Natural killer cell treated with Interleukin-12 subunit alpha and Interleukin-12 subunit beta and Interleukin-15 and Interleukin-18, amount 100 ng/mL, for 72 hours (primary cell): Measurements from ENCODE around the gene C6orf120. TPM values are rescaled to one million over a fixed set of nuclear protein-coding genes. Genes with fewer than 3 reads are reported as not detected.

Source experiments
- ATAC-seq, 2 donors: fragments of 150-1000 bp; cut with Tn5 transposase in 1 of 2; sonication (Bioruptor Pico), chemical (Tn5 transposase) in 1 of 2; 2 replicates each; pipeline ENCODE4 v1.10.0; 2021
- DNase-seq: peaks from one replicate; pipeline ENCODE4 v3.0.0; 2022; ENCODE audit warnings: low spot score
- H3K27ac Mint-ChIP-seq, 2 donors: 1 replicate in 1 of 2; 2 replicates in 1 of 2; pipeline ENCODE4 v1.8.0; 2022; ENCODE audit warnings: mixed read lengths in 2 of 2, mild to moderate bottlenecking in 1 of 2, moderate library complexity in 1 of 2
- H3K27me3 Mint-ChIP-seq, 2 donors: 1 replicate in 1 of 2; 2 replicates in 1 of 2; pipeline ENCODE4 v1.8.0; 2022; ENCODE audit warnings: mixed read lengths in 2 of 2
- H3K36me3 Mint-ChIP-seq: one replicate; pipeline ENCODE4 v1.8.0; 2022; ENCODE audit warnings: mixed read lengths
- H3K4me1 Mint-ChIP-seq, 2 donors: 1 replicate in 1 of 2; 2 replicates in 1 of 2; pipeline ENCODE4 v1.8.0; 2022; ENCODE audit warnings: low read depth in 2 of 2, mixed read lengths in 2 of 2, mild to moderate bottlenecking in 1 of 2
- H3K4me3 Mint-ChIP-seq: one replicate; pipeline ENCODE4 v1.8.0; 2022; ENCODE audit warnings: mixed read lengths
- H3K9me3 Mint-ChIP-seq: 2 replicates; pipeline ENCODE4 v1.8.0; 2022; ENCODE audit warnings: mixed read lengths
- total RNA-seq, 2 donors: library from RNA; stranded (reverse); gene quantifications; one replicate each; pipeline ENCODE4 v1.2.3, GENCODE V29; 2022

Gene C6orf120
- total RNA-seq, 2 donors from 2014 or later: 18.8 to 20.0 TPM

GRCh38 chr6:169666441-169666840, 35.5 kb upstream of the C6orf120 start:
- Mint-ChIP-seq H3K36me3 (peaks cover 8% of the 10 kb centered on the region), H3K27ac (no peak overlapping the region), H3K4me1 (peaks cover 3 to 9% of the 10 kb centered on the region in 2 donors), H3K27me3 (no peaks in the 10 kb centered on the region), H3K9me3 (no peaks in the 10 kb centered on the region), H3K4me3 (no peak overlapping the region)
- ATAC-seq (no peak), DNase-seq (no peak)

GRCh38 chr6:169667716-169668115, 34.2 kb upstream of the C6orf120 start:
- Mint-ChIP-seq H3K4me3 (no peak overlapping the region), H3K27me3 (no peaks in the 10 kb centered on the region), H3K27ac (no peak overlapping the region), H3K9me3 (no peaks in the 10 kb centered on the region), H3K4me1 (peaks cover 3 to 9% of the 10 kb centered on the region in 2 donors), H3K36me3 (peaks cover 8% of the 10 kb centered on the region)
- ATAC-seq (no peak), DNase-seq (no peak)

GRCh38 chr6:169668203-169668847, 33.6 kb upstream of the C6orf120 start:
- Mint-ChIP-seq H3K4me1 (peaks cover 3 to 9% of the 10 kb centered on the region in 2 donors), H3K27ac (no peak overlapping the region), H3K27me3 (no peaks in the 10 kb centered on the region), H3K4me3 (no peak overlapping the region), H3K9me3 (no peaks in the 10 kb centered on the region), H3K36me3 (peaks cover 3% of the 10 kb centered on the region)
- ATAC-seq (no peak), DNase-seq (no peak)

- Mint-ChIP-seq H3K36me3 (no peaks in the 10 kb centered on the region), H3K4me3 (no peak overlapping the region), H3K27me3 (no peaks in the 10 kb centered on the region), H3K27ac (peak overlapping the region in 1 of 2 donors; percentile 54), H3K9me3 (no peaks in the 10 kb centered on the region), H3K4me1 (peaks cover 3 to 9% of the 10 kb centered on the region in 2 donors)
- ATAC-seq (no peak), DNase-seq (no peak)
Measured at GRCh38 chr6:169669147-169669546, 32.8 kb upstream of the C6orf120 start.

GRCh38 chr6:169669889-169670288, 32.0 kb upstream of the C6orf120 start:
- ATAC-seq: no peak
- H3K9me3 Mint-ChIP-seq: no peaks in the 10 kb centered on the region
- no peaks in the 10 kb centered on the region for H3K27me3 Mint-ChIP-seq
- peak overlapping the region in 1 of 2 donors; percentile 54 for H3K27ac Mint-ChIP-seq
- H3K4me1 Mint-ChIP-seq: peaks cover 3 to 9% of the 10 kb centered on the region in 2 donors
- DNase-seq: no peak
- H3K4me3 Mint-ChIP-seq: peak overlapping the region; percentile 44
- H3K36me3 Mint-ChIP-seq: no peaks in the 10 kb centered on the region

- no peaks in the 10 kb centered on the region for H3K27me3 Mint-ChIP-seq
- no peak overlapping the region for H3K27ac Mint-ChIP-seq
- no peaks in the 10 kb centered on the region for H3K36me3 Mint-ChIP-seq
- peaks cover 3 to 9% of the 10 kb centered on the region in 2 donors for H3K4me1 Mint-ChIP-seq
- DNase-seq (no peak), ATAC-seq (no peak)
- H3K9me3 Mint-ChIP-seq: no peaks in the 10 kb centered on the region
- no peak overlapping the region for H3K4me3 Mint-ChIP-seq
Measured at GRCh38 chr6:169671563-169671962, 30.4 kb upstream of the C6orf120 start.

- no peaks in the 10 kb centered on the region for H3K27me3 Mint-ChIP-seq
- peaks cover 4% of the 10 kb centered on the region for H3K36me3 Mint-ChIP-seq
- H3K9me3 Mint-ChIP-seq: no peaks in the 10 kb centered on the region
- no peak for DNase-seq
- peaks cover under 1 to 1% of the 10 kb centered on the region in 2 donors for H3K4me1 Mint-ChIP-seq
- no peak overlapping the region for H3K4me3 Mint-ChIP-seq
- no peak overlapping the region for H3K27ac Mint-ChIP-seq
- no peak for ATAC-seq
Measured at GRCh38 chr6:169675011-169675410, 26.9 kb upstream of the C6orf120 start.

GRCh38 chr6:169677096-169677495, 24.8 kb upstream of the C6orf120 start:
- Mint-ChIP-seq H3K27me3 (no peaks in the 10 kb centered on the region), H3K36me3 (peaks cover 12% of the 10 kb centered on the region), H3K9me3 (no peaks in the 10 kb centered on the region), H3K4me1 (no peaks in the 10 kb centered on the region), H3K4me3 (no peak overlapping the region), H3K27ac (no peak overlapping the region)
- ATAC-seq: no peak
- DNase-seq: no peak

- H3K36me3 Mint-ChIP-seq: peaks cover 12% of the 10 kb centered on the region
Measured at GRCh38 chr6:169678342-169678741, 23.6 kb upstream of the C6orf120 start.

GRCh38 chr6:169684056-169684455, 17.9 kb upstream of the C6orf120 start:
- no peak overlapping the region for H3K4me3 Mint-ChIP-seq
- peaks cover 0 to 2% of the 10 kb centered on the region in 2 donors for H3K4me1 Mint-ChIP-seq
- H3K9me3 Mint-ChIP-seq: peaks cover 10% of the 10 kb centered on the region
- H3K27me3 Mint-ChIP-seq: no peaks in the 10 kb centered on the region
- H3K27ac Mint-ChIP-seq: no peak overlapping the region
- ATAC-seq: no peak
- no peak for DNase-seq
- peaks cover 45% of the 10 kb centered on the region for H3K36me3 Mint-ChIP-seq

More at GRCh38 chr6:169678342-169678741, 23.6 kb upstream of the C6orf120 start:
- H3K27ac Mint-ChIP-seq: no peak overlapping the region
- ATAC-seq (no peak), DNase-seq (no peak)
- no peak overlapping the region for H3K4me3 Mint-ChIP-seq
- H3K27me3 Mint-ChIP-seq: no peaks in the 10 kb centered on the region
- H3K4me1 Mint-ChIP-seq: no peaks in the 10 kb centered on the region
- H3K9me3 Mint-ChIP-seq: no peaks in the 10 kb centered on the region

GRCh38 chr6:169685860-169686259, 16.1 kb upstream of the C6orf120 start:
- no peaks in the 10 kb centered on the region for H3K27me3 Mint-ChIP-seq
- H3K4me1 Mint-ChIP-seq: peaks cover 3 to 7% of the 10 kb centered on the region in 2 donors
- no peak for ATAC-seq
- no peak overlapping the region for H3K27ac Mint-ChIP-seq
- DNase-seq: no peak
- no peak overlapping the region for H3K4me3 Mint-ChIP-seq
- H3K9me3 Mint-ChIP-seq: peaks cover 10% of the 10 kb centered on the region
- peaks cover 34% of the 10 kb centered on the region for H3K36me3 Mint-ChIP-seq

- Mint-ChIP-seq H3K36me3 (peaks cover 41% of the 10 kb centered on the region), H3K4me1 (peaks cover 6 to 7% of the 10 kb centered on the region in 2 donors), H3K4me3 (no peak overlapping the region), H3K9me3 (peaks cover 12% of the 10 kb centered on the region), H3K27ac (no peak overlapping the region), H3K27me3 (no peaks in the 10 kb centered on the region)
- DNase-seq (no peak), ATAC-seq (no peak)
Measured at GRCh38 chr6:169689287-169689686, 12.6 kb upstream of the C6orf120 start.

- ATAC-seq: no peak
- Mint-ChIP-seq H3K27ac (no peak overlapping the region), H3K36me3 (peaks cover 29% of the 10 kb centered on the region), H3K27me3 (no peaks in the 10 kb centered on the region), H3K9me3 (peaks cover 9% of the 10 kb centered on the region), H3K4me3 (no peak overlapping the region), H3K4me1 (peaks cover 6 to 12% of the 10 kb centered on the region in 2 donors)
- no peak for DNase-seq
Measured at GRCh38 chr6:169691260-169691659, 10.7 kb upstream of the C6orf120 start.

- H3K36me3 Mint-ChIP-seq: peaks cover 22% of the 10 kb centered on the region
- DNase-seq (no peak), ATAC-seq (no peak)
- peaks cover 8 to 13% of the 10 kb centered on the region in 2 donors for H3K4me1 Mint-ChIP-seq
- H3K27me3 Mint-ChIP-seq: no peaks in the 10 kb centered on the region
- no peak overlapping the region for H3K4me3 Mint-ChIP-seq
- H3K27ac Mint-ChIP-seq: no peak overlapping the region
- H3K9me3 Mint-ChIP-seq: peaks cover 7% of the 10 kb centered on the region
Measured at GRCh38 chr6:169692516-169692915, 9.4 kb upstream of the C6orf120 start.

GRCh38 chr6:169695131-169695530, 6.8 kb upstream of the C6orf120 start:
- Mint-ChIP-seq H3K9me3 (peaks cover 7% of the 10 kb centered on the region), H3K27ac (no peak overlapping the region), H3K4me3 (no peak overlapping the region), H3K4me1 (peaks cover 26 to 27% of the 10 kb centered on the region in 2 donors), H3K36me3 (peaks cover 14% of the 10 kb centered on the region), H3K27me3 (no peaks in the 10 kb centered on the region)
- DNase-seq: no peak
- no peak for ATAC-seq
